Measurements from ENCODE around the gene DCLK2. TPM values are rescaled to one million over a fixed set of nuclear protein-coding genes. Genes with fewer than 3 reads are reported as not detected.

The DCLK2 gene
- total and polyA plus RNA-seq, 9 donors, result 4.4 to 9.8 (median 7.2) TPM

GRCh38 chr4:150038335-150039076 lies 39.7 kb upstream of the DCLK2 start:
- DNase-seq, result no peak
- TF ChIP-seq POLR2A (IDR thresholded peaks at IDR 0.05) (no peak), EP300 (IDR thresholded peaks at IDR 0.05) (no peak), CTCF (IDR thresholded peaks at IDR 0.05) (no peak)
- intact Hi-C loops (cut with DNase I), result no loop called here
- WGBS, 3 donors, result 68 to 75% (median 70%) methylated on average over 6 of the region's 6 CpGs
- Histone ChIP-seq H3K4me3 (no peak overlapping the region), H3K4me1 (ENCODE audit: insufficient read depth) (no peaks in the 10 kb centered on the region), H3K36me3 (no peaks in the 10 kb centered on the region), H3K27ac (no peak overlapping the region), H3K9me3 (no peaks in the 10 kb centered on the region), H3K27me3 (no peaks in the 10 kb centered on the region)

GRCh38 chr4:150039274-150040127 lies 38.7 kb upstream of the DCLK2 start:
- no peaks in the 10 kb centered on the region for H3K36me3 ChIP-seq
- no peaks in the 10 kb centered on the region for H3K9me3 ChIP-seq
- H3K27ac ChIP-seq, result no peak overlapping the region
- no peak overlapping the region for H3K4me3 ChIP-seq
- intact Hi-C loops (cut with DNase I), result no loop called here
- no peaks in the 10 kb centered on the region for H3K27me3 ChIP-seq
- DNase-seq, result no peak
- WGBS, 3 donors, result 69 to 88% (median 80%) methylated on average over 2 of the region's 2 CpGs
- TF ChIP-seq EP300 (IDR thresholded peaks at IDR 0.05) (no peak), POLR2A (IDR thresholded peaks at IDR 0.05) (no peak), CTCF (IDR thresholded peaks at IDR 0.05) (no peak)
- no peaks in the 10 kb centered on the region for H3K4me1 ChIP-seq (ENCODE audit: insufficient read depth)

- Histone ChIP-seq H3K36me3 (no peaks in the 10 kb centered on the region), H3K27ac (no peak overlapping the region), H3K27me3 (no peaks in the 10 kb centered on the region), H3K4me3 (no peak overlapping the region), H3K9me3 (no peaks in the 10 kb centered on the region), H3K4me1 (ENCODE audit: insufficient read depth) (no peaks in the 10 kb centered on the region)
- 92 to 95% (median 93%) methylated on average over 3 of the region's 3 CpGs for WGBS, 3 donors
- intact Hi-C loops (cut with DNase I), result no loop called here
- DNase-seq, result no peak
- TF ChIP-seq CTCF (IDR thresholded peaks at IDR 0.05) (no peak), POLR2A (IDR thresholded peaks at IDR 0.05) (no peak), EP300 (IDR thresholded peaks at IDR 0.05) (no peak)
Measured at GRCh38 chr4:150044517-150044916, 33.7 kb upstream of the DCLK2 start.

- no peaks in the 10 kb centered on the region for H3K36me3 ChIP-seq
- H3K4me1 ChIP-seq (ENCODE audit: insufficient read depth), result no peaks in the 10 kb centered on the region
- no peak overlapping the region for H3K4me3 ChIP-seq
- H3K27ac ChIP-seq, result no peak overlapping the region
- H3K9me3 ChIP-seq, result no peaks in the 10 kb centered on the region
- whole genome bisulfite sequencing, 3 donors, result 74 to 83% (median 77%) methylated on average over 3 of the region's 3 CpGs
- intact Hi-C loops (cut with DNase I), result no loop called here
- no peaks in the 10 kb centered on the region for H3K27me3 ChIP-seq
- TF ChIP-seq POLR2A (IDR thresholded peaks at IDR 0.05) (no peak), EP300 (IDR thresholded peaks at IDR 0.05) (no peak), CTCF (IDR thresholded peaks at IDR 0.05) (no peak)
- no peak for DNase-seq
Measured at GRCh38 chr4:150045410-150045809, 32.8 kb upstream of the DCLK2 start.

Data from ovary (tissue), 9 donors.